MM.1S (cell line): ENCODE data around the gene ZNF774.

Source experiments
- CTCF ChIP-seq: fragments of 300-600 bp; sonication (generic); IDR thresholded peaks from 2 replicates; pipeline ENCODE4 v1.5.1; 2016; ENCODE audit warnings: antibody characterized with exemption, low read length, mixed read lengths
- EZH2 ChIP-seq: fragments of 300-600 bp; sonication (generic); optimal IDR thresholded peaks from 2 replicates; pipeline ENCODE3; 2017; ENCODE audit warnings: low read depth, mild to moderate bottlenecking, antibody characterized with exemption, low read length, mixed read lengths

- TF ChIP-seq CTCF: no peak
- TF ChIP-seq EZH2: no peak
Observed at GRCh38 chr15:90382320-90382719, 30.2 kb downstream of the ZNF774 start.
